Liver (tissue), 3 donors: ENCODE results near the gene KDM4C.

Experiments
- NR2F2 ChIP-seq: IDR thresholded peaks from 2 replicates; pipeline ENCODE4 v1.6.1; 2016; ENCODE audit warnings: antibody characterized with exemption
- RAD21 ChIP-seq, 2 donors: IDR thresholded peaks; 2 replicates each; pipeline ENCODE4 v1.6.1; 2016; ENCODE audit warnings: antibody characterized with exemption in 2 of 2, mild to moderate bottlenecking in 2 of 2
- TF ChIP-seq, protein P1 (sequence below): fragments of 150-350 bp; IDR thresholded peaks from 2 replicates; pipeline ENCODE4 v1.5.1; 2017; ENCODE audit warnings: improper control_type of control experiment, low read depth, low read length; ENCODE audit not compliant: missing input control
- TF ChIP-seq, protein P2 (sequence below): IDR thresholded peaks from 2 replicates; pipeline ENCODE4 v1.6.1; 2016; ENCODE audit warnings: antibody characterized with exemption, mild to moderate bottlenecking
- donor health status: healthy.
- donor health status: healthy.

DNA sequence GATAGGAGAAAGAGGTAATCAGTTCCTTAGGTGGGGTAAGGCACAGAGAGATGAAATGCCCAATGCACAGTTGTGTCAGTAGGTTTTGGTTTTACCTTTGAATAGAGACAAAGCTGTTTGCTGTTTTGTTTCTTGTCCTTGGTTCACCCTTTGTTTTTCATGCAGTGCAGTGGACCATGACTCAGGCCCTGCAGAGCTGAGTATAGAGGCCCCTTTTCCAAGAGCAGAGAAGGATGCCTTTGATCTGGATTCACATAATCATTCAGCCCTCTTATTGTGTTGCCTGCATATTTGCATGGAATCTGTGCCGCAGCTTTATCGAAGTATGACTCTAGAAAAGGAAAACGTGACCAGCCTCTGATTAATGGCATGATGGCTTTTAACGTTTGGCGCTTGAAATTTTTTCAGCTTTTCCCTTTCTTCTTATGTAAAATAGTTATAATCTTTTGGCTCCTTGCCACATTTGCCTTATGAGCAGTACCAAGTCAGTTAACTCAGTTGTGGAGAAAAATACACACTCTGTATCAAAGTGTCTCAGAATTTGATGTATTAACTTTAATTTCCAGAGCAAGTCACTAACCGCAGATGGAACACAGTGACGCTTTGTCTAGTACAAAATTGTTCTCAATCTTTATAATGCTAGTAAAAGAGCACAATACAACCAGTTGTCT lies 197.6 kb downstream of the KDM4C start:
- TF ChIP-seq, protein P1, sequence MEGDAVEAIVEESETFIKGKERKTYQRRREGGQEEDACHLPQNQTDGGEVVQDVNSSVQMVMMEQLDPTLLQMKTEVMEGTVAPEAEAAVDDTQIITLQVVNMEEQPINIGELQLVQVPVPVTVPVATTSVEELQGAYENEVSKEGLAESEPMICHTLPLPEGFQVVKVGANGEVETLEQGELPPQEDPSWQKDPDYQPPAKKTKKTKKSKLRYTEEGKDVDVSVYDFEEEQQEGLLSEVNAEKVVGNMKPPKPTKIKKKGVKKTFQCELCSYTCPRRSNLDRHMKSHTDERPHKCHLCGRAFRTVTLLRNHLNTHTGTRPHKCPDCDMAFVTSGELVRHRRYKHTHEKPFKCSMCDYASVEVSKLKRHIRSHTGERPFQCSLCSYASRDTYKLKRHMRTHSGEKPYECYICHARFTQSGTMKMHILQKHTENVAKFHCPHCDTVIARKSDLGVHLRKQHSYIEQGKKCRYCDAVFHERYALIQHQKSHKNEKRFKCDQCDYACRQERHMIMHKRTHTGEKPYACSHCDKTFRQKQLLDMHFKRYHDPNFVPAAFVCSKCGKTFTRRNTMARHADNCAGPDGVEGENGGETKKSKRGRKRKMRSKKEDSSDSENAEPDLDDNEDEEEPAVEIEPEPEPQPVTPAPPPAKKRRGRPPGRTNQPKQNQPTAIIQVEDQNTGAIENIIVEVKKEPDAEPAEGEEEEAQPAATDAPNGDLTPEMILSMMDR: no peak
- TF ChIP-seq NR2F2: no peak
- TF ChIP-seq, protein P2, sequence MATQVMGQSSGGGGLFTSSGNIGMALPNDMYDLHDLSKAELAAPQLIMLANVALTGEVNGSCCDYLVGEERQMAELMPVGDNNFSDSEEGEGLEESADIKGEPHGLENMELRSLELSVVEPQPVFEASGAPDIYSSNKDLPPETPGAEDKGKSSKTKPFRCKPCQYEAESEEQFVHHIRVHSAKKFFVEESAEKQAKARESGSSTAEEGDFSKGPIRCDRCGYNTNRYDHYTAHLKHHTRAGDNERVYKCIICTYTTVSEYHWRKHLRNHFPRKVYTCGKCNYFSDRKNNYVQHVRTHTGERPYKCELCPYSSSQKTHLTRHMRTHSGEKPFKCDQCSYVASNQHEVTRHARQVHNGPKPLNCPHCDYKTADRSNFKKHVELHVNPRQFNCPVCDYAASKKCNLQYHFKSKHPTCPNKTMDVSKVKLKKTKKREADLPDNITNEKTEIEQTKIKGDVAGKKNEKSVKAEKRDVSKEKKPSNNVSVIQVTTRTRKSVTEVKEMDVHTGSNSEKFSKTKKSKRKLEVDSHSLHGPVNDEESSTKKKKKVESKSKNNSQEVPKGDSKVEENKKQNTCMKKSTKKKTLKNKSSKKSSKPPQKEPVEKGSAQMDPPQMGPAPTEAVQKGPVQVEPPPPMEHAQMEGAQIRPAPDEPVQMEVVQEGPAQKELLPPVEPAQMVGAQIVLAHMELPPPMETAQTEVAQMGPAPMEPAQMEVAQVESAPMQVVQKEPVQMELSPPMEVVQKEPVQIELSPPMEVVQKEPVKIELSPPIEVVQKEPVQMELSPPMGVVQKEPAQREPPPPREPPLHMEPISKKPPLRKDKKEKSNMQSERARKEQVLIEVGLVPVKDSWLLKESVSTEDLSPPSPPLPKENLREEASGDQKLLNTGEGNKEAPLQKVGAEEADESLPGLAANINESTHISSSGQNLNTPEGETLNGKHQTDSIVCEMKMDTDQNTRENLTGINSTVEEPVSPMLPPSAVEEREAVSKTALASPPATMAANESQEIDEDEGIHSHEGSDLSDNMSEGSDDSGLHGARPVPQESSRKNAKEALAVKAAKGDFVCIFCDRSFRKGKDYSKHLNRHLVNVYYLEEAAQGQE: no peak
- TF ChIP-seq RAD21 (IDR thresholded peaks at IDR 0.05): no peak
